ENCODE measurements around the gene AREL1.

DNA sequence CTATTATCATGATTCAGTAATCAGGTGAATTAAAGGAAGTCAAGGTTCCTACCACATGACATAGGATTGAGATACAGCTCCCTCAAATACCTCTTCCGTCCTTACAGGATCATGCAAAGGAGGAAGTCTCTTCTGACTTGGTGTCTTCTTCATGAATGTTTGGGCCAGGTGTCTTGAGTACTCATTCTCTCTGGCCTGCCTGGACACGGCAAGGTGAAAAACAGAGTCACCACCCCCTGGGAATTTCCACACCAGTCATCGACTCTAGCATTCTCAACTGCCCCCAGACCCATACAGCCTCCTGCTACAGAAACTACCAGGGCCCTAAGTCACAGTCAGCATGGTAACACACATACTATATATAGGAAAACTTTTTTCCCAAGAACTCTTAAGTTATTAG lies 55.9 kb downstream of the AREL1 start:
- TF ChIP-seq, protein P1, sequence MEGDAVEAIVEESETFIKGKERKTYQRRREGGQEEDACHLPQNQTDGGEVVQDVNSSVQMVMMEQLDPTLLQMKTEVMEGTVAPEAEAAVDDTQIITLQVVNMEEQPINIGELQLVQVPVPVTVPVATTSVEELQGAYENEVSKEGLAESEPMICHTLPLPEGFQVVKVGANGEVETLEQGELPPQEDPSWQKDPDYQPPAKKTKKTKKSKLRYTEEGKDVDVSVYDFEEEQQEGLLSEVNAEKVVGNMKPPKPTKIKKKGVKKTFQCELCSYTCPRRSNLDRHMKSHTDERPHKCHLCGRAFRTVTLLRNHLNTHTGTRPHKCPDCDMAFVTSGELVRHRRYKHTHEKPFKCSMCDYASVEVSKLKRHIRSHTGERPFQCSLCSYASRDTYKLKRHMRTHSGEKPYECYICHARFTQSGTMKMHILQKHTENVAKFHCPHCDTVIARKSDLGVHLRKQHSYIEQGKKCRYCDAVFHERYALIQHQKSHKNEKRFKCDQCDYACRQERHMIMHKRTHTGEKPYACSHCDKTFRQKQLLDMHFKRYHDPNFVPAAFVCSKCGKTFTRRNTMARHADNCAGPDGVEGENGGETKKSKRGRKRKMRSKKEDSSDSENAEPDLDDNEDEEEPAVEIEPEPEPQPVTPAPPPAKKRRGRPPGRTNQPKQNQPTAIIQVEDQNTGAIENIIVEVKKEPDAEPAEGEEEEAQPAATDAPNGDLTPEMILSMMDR (IDR thresholded peaks at IDR 0.05), result no peak
- no peak for TF ChIP-seq POLR2A (IDR thresholded peaks at IDR 0.05)
- TF ChIP-seq EP300 (IDR thresholded peaks at IDR 0.05), result no peak
- TF ChIP-seq POLR2AphosphoS5 (IDR thresholded peaks at IDR 0.05), result no peak

All from sigmoid colon (tissue), 4 donors.